GM15510 (cell line): ENCODE measurements around the gene SLC22A16.

Experiments used
- POLR2A ChIP-seq: IDR thresholded peaks from 3 replicates; pipeline ENCODE4 v1.6.1; 2011; ENCODE audit warnings: borderline replicate concordance; ENCODE audit not compliant: insufficient read length; ENCODE audit errors: extremely low read depth

Gene SLC22A16

GRCh38 chr6:110462884-110463481 lies 13.4 kb downstream of the SLC22A16 start:
- no peak for TF ChIP-seq POLR2A

- TF ChIP-seq POLR2A: no peak
Observed at GRCh38 chr6:110461376-110461775, 15.0 kb downstream of the SLC22A16 start.

- TF ChIP-seq POLR2A: no peak
Observed at GRCh38 chr6:110459137-110459536, 17.3 kb downstream of the SLC22A16 start.

GRCh38 chr6:110458476-110458875 lies 17.9 kb downstream of the SLC22A16 start:
- no peak for TF ChIP-seq POLR2A

- no peak for TF ChIP-seq POLR2A
Observed at GRCh38 chr6:110456694-110457093, 19.7 kb downstream of the SLC22A16 start.

GRCh38 chr6:110449541-110449895 lies 26.9 kb downstream of the SLC22A16 start:
- TF ChIP-seq POLR2A: no peak

GRCh38 chr6:110448846-110449540 lies 27.4 kb downstream of the SLC22A16 start:
- no peak for TF ChIP-seq POLR2A

GRCh38 chr6:110447761-110448160 lies 28.7 kb downstream of the SLC22A16 start:
- TF ChIP-seq POLR2A: no peak

- TF ChIP-seq POLR2A: no peak
Observed at GRCh38 chr6:110446405-110446804, 30.0 kb downstream of the SLC22A16 start.

GRCh38 chr6:110440026-110440425 lies 36.4 kb downstream of the SLC22A16 start:
- TF ChIP-seq POLR2A: no peak

- no peak for TF ChIP-seq POLR2A
Observed at GRCh38 chr6:110439356-110439755, 37.1 kb downstream of the SLC22A16 start.

GRCh38 chr6:110434961-110435602 lies 41.3 kb downstream of the SLC22A16 start:
- TF ChIP-seq POLR2A: no peak

GRCh38 chr6:110432285-110432900 lies 44.0 kb downstream of the SLC22A16 start:
- no peak for TF ChIP-seq POLR2A

GRCh38 chr6:110430741-110431140 lies 45.7 kb downstream of the SLC22A16 start:
- no peak for TF ChIP-seq POLR2A

GRCh38 chr6:110430236-110430635 lies 46.2 kb downstream of the SLC22A16 start:
- TF ChIP-seq POLR2A: no peak
